GM21528 (cell line): ENCODE data around the gene THYN1.

ENCODE experiments used
- ATAC-seq: cut with Tn5 transposase; IDR thresholded peaks from one replicate; pipeline ENCODE4 v1.9.1; 2021; ENCODE audit warnings: mild to moderate bottlenecking, moderate library complexity; ENCODE audit not compliant: unreplicated experiment, low FRiP score

Gene THYN1

GRCh38 chr11:134226806-134227325, 26.3 kb downstream of the THYN1 start:
- ATAC-seq, result no peak

GRCh38 chr11:134224710-134225664, 28.2 kb downstream of the THYN1 start:
- ATAC-seq, result peak; percentile 13

GRCh38 chr11:134223836-134224709, 29.1 kb downstream of the THYN1 start, which contains the start of the genes NCAPD3 and VPS26B:
Gene NCAPD3 (minus strand): TSS chr11:134223967. CDS start chr11:134223926, 41 bp downstream.
Gene VPS26B (plus strand): TSS chr11:134224671. CDS start chr11:134225123, 452 bp downstream.
- ATAC-seq, result peak; percentile 88

- no peak for ATAC-seq
These were observed 30.0 kb downstream of the THYN1 start for GRCh38 chr11:134223121-134223520.

GRCh38 chr11:134216816-134217215, 36.3 kb downstream of the THYN1 start:
- ATAC-seq, result no peak

GRCh38 chr11:134215836-134216235, 37.3 kb downstream of the THYN1 start:
- ATAC-seq, result no peak

- no peak for ATAC-seq
These were observed 45.5 kb downstream of the THYN1 start for GRCh38 chr11:134207538-134208239.

GRCh38 chr11:134206185-134206584, 47.0 kb downstream of the THYN1 start:
- no peak for ATAC-seq

GRCh38 chr11:134205729-134206128, 47.4 kb downstream of the THYN1 start:
- no peak for ATAC-seq

- no peak for ATAC-seq
These were observed 50.5 kb downstream of the THYN1 start for GRCh38 chr11:134202661-134203060.

- no peak for ATAC-seq
These were observed 52.5 kb downstream of the THYN1 start for GRCh38 chr11:134200688-134201087.

- no peak for ATAC-seq
These were observed 53.6 kb downstream of the THYN1 start for GRCh38 chr11:134199531-134199930.
